CD4-positive, alpha-beta T cell treated with Interleukin-15 for 4 hours (primary cell): ENCODE measurements around the gene ROGDI.

Source experiments
- DNase-seq: peaks from one replicate; pipeline ENCODE4 v3.0.0-alpha.2; 2020; ENCODE audit warnings: low spot score

Gene ROGDI, protein sequence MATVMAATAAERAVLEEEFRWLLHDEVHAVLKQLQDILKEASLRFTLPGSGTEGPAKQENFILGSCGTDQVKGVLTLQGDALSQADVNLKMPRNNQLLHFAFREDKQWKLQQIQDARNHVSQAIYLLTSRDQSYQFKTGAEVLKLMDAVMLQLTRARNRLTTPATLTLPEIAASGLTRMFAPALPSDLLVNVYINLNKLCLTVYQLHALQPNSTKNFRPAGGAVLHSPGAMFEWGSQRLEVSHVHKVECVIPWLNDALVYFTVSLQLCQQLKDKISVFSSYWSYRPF

DNA sequence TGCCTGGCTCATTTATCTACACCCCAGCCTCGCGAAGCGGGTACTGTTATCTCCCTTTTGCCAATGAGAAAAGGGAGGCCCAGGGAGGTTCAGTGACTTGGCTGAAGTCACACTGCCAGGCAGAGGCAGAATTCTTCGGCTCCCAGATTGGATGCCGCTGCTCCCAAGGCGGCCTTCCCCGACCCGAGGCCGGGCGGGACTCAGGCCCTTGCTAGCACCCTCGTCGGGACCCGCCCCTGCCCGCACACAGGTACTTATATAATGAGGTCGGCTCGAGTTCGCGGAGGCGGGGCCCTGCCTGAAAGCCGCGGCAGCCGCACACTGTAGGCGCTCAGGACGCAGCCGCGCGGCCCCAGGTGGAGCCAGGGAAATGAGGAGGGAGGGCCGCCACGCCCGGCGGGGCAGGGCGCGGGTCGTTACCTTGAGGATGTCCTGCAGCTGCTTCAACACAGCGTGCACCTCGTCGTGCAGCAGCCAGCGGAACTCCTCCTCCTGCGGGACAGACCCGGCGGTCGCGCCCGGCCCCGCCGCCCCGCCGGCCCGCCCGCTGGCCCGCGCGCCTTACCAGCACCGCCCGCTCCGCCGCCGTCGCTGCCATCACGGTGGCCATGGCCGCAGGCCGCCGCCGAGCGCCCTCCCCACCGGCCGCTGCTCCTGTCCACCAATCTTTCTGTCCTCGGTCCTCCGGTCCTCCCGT lies at the start of gene ROGDI:
Gene ROGDI, minus strand, starts transcription at position 672 of the 697 bp plus-strand sequence. Its CDS starts 62 bp downstream, at position 610.
- peak; percentile 83 for DNase-seq

DNA sequence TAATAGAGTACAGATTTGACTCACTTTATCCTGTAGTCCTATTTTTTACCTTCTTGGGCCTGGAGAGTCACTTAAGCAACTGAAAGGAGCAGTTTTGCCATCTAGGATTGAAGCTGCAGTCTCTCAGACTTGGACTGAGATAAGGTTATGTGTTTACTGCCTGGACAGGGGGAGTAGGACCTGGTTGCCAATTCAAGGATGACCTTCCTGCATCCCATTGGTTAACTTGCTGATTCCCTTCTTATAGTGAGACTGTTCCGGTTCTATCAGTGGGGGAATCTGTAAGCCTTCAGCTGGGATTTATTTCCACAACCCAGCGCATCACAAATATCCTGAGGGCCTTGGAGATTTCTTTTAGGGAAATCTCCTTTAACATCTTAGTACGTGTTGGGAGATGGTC lies 47.8 kb upstream of the ROGDI start:
- DNase-seq = no peak

DNA sequence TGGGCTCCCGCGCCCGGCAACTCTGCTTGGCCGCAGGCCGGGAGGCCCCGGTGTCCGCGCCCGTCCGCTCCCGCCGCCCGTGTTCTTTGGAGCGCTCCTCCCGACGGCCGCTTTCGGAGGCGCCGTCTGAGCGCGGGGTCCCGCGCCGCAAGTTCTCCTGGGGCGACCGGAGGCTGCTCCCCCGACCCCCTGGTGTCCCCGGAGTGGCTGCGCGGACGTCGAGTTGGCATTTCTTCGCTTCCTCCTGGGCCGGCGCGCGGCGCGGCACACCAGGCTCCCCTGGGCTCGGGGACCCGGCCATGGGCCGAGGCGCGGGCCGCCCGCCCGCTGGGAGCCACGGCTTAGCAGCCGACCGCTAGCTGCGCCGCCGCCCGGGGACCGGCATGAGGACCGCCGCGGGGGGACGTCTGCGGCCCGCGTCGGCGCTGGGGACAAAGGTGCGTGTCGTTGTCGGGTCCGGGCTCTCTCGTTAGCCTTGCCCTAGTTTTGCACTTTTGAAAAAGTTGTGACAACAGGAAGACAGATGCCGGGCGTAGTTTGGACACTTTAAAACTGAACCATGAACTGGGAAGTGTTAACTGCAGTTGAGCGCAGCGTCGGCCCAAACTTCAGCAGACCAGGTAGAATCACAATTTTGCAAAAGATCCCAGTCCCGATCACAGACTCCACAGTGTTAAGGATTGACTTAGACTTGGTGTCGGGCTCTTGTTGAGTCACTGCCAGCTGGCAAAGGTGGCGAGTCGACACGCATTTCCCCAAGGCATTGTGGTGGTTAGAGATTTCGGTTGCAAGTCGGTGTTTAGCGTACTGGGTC lies 45.5 kb upstream of the ROGDI start:
- peak; percentile 19 for DNase-seq

DNA sequence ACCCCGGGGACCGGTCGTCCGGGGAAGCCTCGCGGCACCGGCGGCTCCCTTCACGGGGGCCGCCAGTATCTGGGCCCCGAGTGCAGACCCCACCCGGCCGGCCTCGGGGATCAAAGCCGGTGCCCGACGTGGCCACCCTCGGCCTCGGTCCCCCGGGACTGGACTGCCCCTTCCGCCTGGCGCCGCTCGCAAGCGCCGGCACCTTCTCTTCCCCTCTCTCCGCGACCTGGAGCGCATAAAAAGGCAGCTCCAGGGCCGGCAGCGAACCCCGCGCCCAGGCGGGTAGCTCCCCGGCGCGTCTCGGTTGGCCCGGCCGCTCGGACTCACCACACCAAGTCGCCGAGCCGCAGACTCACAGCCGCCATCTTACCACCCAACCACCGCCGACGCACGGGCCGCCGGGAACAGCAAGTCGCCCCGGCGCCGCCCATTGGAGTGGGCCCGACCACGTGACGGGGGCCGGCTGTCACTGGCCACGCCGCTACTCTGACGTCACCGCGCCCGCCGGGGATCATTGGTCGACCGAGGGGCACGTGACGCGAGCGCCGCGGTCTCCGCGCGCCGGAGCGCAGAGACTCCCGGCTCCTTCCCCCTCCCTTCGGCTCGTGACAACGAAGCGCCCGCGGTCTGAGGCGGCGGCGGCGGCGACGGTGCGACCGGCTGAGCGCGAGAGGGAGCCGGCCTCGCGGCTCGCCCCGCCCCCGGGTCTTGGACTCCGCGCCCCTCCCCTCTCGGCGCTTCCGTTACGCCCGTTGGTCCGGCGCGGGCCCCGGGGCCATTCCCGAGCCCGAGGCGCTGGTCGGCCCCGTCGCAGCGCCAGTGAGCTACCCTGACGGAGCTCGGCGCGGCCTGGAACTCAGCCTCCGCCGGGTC lies 44.7 kb upstream of the ROGDI start, which contains the start of the genes GLYR1 and UBN1:
Gene GLYR1, minus strand, starts transcription at position 388 of the 873 bp plus-strand sequence. Its CDS starts 23 bp downstream, at position 365.
Gene UBN1, plus strand, starts transcription at position 581 of the 873 bp plus-strand sequence. CDS start 5,437 bp downstream, outside the sequence.
- DNase-seq = peak; percentile 98

DNA sequence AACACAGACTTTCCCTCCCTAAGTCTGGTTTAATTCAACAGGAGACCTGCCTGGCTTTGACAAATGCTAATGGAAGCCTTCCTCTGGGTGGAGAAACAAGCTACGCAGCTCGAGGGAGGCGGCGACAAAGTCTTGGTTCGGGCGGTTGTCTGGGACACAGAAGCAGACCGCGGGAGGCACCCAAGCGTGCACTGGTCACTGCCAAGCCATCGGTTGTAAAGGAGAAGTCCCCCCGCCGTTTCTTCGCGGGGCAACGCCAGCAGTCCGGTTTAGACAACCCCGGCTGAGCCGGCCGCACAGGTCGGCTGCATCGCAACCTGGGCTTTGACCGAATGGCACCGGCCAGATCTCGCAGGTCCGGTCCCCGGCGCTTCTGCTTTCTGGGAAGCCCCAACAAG lies 44.1 kb upstream of the ROGDI start:
- DNase-seq = no peak

DNA sequence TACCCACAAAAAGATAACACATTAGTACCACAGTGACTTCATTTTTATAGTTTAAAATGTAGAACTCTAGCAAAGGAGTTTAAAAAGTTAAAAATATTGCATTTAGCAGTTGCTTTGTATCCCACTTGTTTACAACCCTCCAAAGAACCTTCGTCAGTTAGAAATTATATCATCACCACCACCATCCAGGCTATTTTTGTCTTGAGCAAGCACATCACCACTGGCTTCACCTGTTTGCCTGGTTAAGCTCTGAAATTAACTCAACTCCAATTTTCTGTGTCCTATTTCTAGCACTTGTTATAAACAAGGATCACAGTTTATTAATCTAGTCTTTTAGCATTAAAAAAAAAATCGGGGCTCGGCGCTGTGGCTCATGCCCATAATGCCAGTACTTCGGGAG lies 38.6 kb upstream of the ROGDI start:
- DNase-seq = no peak

DNA sequence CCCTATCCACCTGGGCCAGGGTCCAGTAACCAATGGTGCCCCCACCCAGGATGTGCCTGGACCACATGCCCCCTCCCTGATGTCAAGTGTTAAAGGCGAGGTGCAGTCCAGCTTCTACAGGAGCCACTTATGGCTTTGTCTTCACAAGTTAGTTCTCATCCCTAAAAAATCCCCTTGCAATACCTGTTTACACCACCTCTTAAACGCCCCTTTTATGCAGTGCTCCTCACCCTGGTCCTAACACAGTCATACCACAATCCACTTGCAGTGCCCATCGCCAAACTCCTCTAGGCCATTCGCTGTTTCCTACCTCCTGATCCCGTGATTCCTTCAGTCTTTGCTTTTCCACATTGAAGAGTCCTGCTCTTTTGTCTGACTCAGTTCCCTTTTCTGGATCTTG lies 37.5 kb upstream of the ROGDI start:
- no peak for DNase-seq

DNA sequence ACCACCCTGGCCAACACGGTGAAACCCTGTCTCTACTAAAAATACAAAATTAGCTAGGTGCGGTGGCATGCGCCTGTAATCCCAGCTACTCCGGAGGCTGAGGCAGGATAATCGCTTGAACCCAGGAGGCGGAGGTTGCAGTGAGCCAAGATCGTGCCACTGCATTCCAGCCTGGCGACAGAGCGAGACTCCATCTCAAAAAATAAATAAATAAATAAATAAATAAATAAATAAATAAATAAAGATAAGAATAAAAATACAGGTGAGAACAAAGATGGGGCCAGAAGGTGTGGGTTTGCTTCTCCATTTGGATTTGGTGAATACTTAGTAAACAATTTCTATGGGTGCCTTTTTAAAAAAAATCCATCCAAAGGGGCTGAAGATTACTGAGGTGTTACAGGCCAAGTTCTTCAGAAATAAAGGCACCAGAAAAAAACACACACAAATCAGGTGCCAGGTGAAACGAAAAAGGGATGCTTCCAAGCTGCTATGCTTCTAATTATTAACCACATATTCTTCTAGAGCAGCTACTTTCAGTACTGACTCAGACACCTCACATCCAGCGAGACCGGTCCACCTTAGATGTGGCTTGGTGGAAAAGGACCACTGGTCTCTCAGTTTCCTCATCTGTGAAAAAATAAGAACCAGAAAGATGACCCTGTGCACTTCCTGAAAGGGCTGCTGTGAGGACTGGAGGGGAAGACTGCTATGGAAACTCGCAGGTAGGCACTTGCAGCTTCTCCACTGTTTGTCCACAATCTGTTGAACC lies 35.5 kb upstream of the ROGDI start:
- DNase-seq = no peak

DNA sequence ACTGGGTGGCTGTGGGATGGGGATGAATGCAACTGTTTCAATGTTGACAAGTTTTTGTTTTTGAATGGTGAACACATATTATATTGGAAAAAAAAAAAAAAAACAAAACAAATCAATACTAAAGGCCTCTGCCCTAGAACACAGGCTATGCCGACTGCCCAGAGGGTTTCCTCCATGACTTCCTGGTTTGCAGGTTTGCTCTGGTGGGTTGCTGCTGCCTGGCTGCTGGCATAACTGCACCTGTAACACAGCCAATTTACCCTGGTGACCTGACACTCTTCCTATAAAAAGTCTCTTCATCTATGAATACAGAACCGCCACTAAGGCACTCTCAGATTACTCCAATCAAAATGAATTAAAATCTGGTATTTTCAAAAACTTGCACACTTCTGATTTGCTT lies 34.3 kb upstream of the ROGDI start:
- no peak for DNase-seq

DNA sequence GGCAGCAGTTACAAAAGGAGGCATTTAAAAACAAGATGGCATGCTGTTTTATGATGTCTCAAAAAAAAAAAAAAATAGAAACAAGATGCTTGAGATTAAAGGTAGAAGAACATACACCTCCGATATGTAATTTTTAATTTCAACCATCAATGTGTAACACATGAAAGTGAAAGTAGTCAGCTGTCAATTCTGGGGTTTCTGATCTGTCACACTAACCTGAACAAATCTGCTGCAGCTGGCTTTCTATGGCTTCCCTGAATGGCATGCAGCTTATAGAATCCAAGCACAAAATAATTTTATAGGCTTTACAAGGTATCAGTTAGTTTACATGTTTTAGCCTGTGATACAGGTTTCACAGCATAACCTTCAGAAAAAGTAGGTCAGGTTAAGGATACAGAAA lies 31.2 kb upstream of the ROGDI start:
- no peak for DNase-seq

DNA sequence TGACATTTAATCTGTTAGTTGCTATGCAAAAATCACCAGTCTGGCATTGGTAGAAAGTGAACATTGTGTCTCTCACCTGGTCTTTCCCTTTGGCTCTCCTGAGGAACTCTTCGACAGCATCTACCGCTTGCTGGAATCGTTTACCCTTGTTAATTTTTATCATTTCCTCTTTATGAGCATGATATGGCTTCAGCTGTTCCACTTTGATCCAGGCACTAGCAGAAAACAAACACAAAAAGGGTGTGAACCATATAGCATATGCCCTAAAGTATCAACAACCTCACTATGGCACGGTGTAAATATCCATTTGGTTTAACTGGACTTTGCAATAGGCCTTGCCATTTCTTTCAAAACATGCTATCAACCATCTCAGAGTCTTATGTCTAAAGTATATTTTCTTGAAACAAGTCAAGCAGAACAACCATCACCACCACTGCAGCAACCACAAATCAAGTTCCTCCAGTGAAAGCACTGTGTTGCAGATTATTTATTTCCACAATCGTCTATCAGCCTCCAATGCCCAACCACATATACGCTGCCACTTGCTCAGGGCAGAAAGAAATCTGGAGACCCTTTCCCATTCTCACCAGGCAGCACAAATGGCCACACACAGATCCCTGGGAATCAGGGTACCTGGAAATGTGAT lies 30.4 kb upstream of the ROGDI start:
- DNase-seq = no peak

DNA sequence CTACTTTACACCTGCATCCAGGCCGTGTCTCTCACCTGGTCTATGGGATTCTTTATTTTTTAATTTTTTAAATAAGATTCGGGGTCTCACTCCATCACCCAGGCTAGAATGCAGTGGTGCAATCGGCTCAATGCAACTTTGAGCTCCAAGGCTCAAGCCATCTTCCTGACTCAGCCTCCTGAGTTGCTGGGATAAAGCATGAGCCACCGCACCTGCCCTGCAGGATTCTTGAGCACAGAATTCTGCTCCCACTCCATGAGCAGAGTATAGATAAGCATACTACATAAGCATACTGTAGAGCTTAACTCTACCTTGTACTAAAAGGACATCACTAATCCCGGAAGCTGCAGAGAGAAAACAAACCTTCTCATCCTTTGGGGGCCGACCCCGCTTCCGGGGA lies 29.2 kb upstream of the ROGDI start:
- DNase-seq = no peak

DNA sequence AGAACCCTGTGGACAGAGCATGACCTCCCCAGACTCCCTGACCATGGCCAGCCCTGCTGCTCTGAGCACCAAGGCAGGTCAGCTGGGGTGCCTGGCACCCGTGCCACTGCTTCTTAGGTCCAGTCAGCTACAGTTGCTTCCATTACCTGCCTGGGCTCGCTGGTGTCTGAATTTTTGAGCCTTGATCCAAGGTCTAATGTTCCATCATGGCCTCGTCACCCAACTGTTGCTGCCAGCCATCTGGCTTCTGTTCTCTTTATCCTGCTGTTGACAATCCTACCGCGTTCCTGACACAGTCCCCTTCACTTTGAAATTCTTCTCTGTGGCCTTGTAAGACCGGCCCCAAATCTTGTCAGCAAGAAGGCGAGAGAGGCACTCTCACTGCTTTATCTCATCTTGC lies 28.0 kb upstream of the ROGDI start:
- no peak for DNase-seq

DNA sequence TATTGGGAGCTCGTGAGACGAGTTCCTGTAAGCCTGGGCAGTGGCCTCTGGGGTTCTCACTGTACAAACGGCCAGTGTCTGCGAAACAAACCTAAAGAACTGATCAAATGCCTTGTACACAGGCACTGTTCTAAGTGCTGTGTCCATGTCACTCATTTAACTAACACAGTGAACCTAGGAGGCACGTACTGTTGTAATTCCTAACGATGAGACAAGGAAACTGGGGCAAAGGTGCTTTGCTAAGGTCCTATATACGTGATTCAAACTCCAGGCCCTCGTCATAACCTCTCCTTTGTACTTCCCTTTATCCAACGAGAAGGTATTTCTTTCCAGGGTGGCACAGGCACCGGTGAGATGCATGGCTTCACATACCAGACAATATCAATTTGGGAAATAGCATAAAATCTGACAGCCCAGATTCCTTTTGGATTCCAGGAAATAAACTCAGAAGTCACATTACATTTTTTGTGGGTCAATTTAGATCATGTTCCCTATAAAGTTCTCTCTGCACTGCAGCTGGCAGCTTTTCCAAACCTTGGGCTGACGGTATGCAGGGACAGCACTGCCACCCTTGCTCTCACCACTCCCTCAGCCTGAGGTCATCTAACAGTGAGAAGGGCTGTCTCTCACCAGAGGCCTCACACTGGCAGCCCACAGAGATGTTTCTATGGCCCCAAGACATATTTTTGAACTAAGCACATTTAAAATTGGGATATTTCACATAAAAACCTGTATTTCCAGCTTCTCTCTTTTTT lies 26.3 kb upstream of the ROGDI start:
- DNase-seq = no peak

DNA sequence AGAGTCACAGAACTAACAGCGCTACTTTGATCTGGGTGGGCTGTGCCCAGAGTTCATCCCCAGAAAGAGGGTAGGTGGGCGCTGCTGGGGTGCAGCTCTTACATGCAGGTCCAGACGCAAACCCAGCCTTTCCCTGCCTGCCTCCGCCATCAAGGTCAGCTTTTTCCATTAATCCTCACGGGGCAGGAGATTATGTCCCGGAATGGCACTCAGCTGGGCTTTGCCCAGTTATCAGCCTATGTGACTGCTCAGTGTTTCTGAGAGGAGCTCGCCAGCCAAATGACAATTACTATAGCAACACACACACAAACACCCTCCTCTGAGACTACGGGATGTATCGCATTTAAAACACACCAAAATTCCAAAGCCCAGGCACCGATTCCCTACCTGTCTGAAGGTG lies 24.5 kb upstream of the ROGDI start:
- no peak for DNase-seq

DNA sequence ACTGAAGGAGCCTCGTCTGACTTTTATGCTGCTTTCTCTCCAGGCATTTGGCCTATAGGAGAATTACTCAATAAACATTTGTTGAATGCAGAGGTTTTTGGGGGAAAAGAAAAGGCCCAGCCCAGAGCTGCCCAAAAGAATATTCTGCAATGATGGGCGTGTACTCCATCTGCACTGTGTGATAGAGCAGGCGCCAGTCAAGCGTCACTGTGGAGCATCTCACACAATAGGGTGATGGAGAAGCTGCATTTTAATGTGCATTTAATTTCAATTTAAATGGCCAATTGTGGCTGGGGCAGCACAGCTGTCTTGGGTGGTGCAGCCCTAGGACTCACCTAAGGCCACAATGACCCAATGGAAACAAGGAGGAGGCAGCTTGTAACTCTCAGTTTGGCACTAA lies 24.1 kb upstream of the ROGDI start:
- DNase-seq = no peak

DNA sequence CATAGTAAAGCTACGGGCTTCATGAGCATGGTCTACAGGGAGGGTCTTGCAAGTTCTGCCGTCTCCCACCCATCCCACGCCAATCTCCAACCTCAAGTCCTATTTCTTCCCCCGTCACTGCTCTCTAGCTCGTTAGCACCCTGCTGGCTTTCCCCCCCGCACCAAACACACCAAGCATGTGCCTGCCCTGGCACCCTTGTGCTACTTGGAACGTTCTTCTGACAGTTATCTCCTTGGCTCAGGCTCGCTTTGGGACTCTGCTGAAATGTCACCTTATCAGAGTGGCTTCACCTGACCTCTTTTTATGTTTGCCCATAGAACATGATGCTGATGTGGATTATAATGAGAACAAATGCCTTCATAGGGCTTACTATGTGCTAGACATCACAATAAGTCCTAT lies 22.8 kb upstream of the ROGDI start:
- DNase-seq = no peak

DNA sequence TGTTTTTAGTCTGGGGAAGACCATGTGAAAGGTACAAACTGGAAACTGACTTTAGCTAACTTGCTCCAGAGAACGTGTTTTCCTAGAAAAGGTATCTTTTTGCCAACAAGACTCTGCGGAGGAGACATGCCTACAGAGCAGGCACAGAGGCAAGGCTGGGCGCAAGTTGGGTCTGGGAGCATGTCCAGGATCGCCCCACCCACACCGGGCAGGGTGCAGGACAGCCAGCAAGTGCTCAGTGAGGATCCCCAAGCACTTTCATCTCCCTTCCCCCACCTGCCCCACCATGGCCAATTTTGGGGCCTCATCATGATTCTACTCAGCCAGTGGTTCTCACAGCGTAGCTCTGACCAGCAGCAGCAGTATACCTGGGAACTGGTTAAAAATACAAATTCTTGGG lies 18.2 kb upstream of the ROGDI start:
- DNase-seq = no peak

DNA sequence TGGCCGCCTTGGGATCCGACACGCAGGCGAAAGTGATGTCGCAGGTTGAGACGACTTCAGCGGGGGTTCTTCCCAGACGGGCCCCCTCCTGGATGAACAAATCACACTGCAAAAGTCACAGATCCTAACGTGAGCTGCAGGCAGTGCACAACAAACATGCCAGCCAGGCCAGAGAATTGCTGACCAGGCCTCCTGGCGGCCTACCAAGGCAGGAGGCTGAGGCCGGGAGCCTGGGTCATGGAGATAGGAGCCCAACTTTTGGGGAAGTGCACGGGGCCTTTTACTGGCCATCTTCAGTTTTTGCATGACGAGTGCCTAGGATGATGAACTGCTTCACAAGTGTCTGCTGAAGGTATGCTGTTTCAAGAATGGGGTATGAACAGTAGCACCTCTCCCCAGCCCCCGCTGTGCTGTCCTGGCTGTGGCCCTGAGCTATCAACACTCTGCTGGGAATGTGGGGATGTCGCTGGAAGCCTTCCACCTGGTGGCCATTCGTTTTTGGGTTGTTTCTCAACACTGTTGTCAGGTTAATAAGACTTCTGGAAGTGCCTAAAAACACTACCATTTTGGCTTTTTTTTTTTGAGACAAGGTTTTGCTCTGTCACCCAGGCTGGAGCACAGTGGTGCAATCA lies 12.2 kb upstream of the ROGDI start:
- DNase-seq = no peak
